ENCODE measurements around the gene NSD1. TPM values are rescaled to one million over a fixed set of nuclear protein-coding genes. Genes with fewer than 3 reads are reported as not detected.

NSD1 gene
- total and polyA plus RNA-seq, 9 of the 15 experiments (the other 6 are each of a cell fraction or from before 2014, with no cell fraction given), result 3.8 to 51.0 (median 24.7) TPM

- TF ChIP-seq ELK3 (CRISPR knock-in tag; IDR thresholded peaks at IDR 0.05) (no peak), ZNF23 (CRISPR knock-in tag; IDR thresholded peaks at IDR 0.05) (no peak), ZNF445 (CRISPR knock-in tag; IDR thresholded peaks at IDR 0.05; ENCODE audit: low read depth) (no peak), NR1H2 (CRISPR knock-in tag; IDR thresholded peaks at IDR 0.05) (peak; percentile 89; the same call in 1 of the 2 replicates), GMEB1 (CRISPR knock-in tag; IDR thresholded peaks at IDR 0.05) (peak; percentile 7), RCOR1 (IDR thresholded peaks at IDR 0.05; ENCODE audit: borderline replicate concordance in 1 of 2, low read depth in 2 of 2, low read length in 2 of 2) (0 out of 4 replicates have a peak, but pooled peaks of 1 of the 2 experiments have one; percentile 20), KAT7 (CRISPR knock-in tag; IDR thresholded peaks at IDR 0.05; ENCODE audit: borderline replicate concordance) (peak; percentile 89), SNAPC5 (CRISPR knock-in tag; IDR thresholded peaks at IDR 0.05) (no peak), PRMT5 (CRISPR knock-in tag; IDR thresholded peaks at IDR 0.05) (peak; percentile 16; the same call in 1 of the 2 replicates), USF1 (CRISPR knock-in tag; IDR thresholded peaks at IDR 0.05) (peak; percentile 96), CEBPG (CRISPR knock-in tag; IDR thresholded peaks at IDR 0.05) (no peak), CEBPG (tag; conservative IDR thresholded peaks at IDR 0.05 in 1 of 2, IDR thresholded peaks at IDR 0.05 in 1 of 2) (no peak), BMI1 (IDR thresholded peaks at IDR 0.05; ENCODE audit: low read length) (no peak), ZNF551 (CRISPR knock-in tag; IDR thresholded peaks at IDR 0.05) (no peak), TFAP4 (CRISPR knock-in tag; IDR thresholded peaks at IDR 0.05; ENCODE audit: borderline replicate concordance) (peak; percentile 53), ZKSCAN3 (CRISPR knock-in tag; IDR thresholded peaks at IDR 0.05) (no peak), TAF1 (IDR thresholded peaks at IDR 0.05; ENCODE audit: control insufficient read depth, extremely low read depth, insufficient read depth, low read length, severe bottlenecking) (peak; percentile 83), TCF3 (CRISPR knock-in tag; IDR thresholded peaks at IDR 0.05) (peak; percentile 5; the same call in 1 of the 2 replicates), ARID2 (IDR thresholded peaks at IDR 0.05) (0 out of 2 replicates have a peak, but pooled peaks have one; percentile 14), ZNF316 (IDR thresholded peaks at IDR 0.05) (no peak), ZNF354B (CRISPR knock-in tag; IDR thresholded peaks at IDR 0.05) (no peak), FOXP1 (CRISPR knock-in tag; IDR thresholded peaks at IDR 0.05) (peak; percentile 91), BCL6 (CRISPR knock-in tag; IDR thresholded peaks at IDR 0.05) (no peak), KDM2B (CRISPR knock-in tag; IDR thresholded peaks at IDR 0.05) (0 out of 2 replicates have a peak, but pooled peaks have one; percentile 12), HDAC1 (IDR thresholded peaks at IDR 0.05) (peak in 1 of 2 experiments; percentile 88; a peak in 2 of 4 replicates), ZSCAN29 (IDR thresholded peaks at IDR 0.05) (no peak)
These were observed 169.8 kb downstream of the NSD1 start, which contains the start of the genes PRELID1 and RAB24 (continued) for GRCh38 chr5:177303121-177303924.

All from K562 (cell line).